OCI-LY1 (cell line): ENCODE data around the gene SELENOH.
"Not testable (repeated sequence)": the region's sequence is repeated elsewhere in the genome, so short reads cannot be mapped to it uniquely, and the experiment has no call there.

Source experiments
- H2AFZ ChIP-seq: fragments of 200-600 bp; sonication (generic), shearing (Covaris generic); 2 replicates; pipeline ENCODE4 v1.6.0; 2014; ENCODE audit warnings: antibody characterized with exemption, mild to moderate bottlenecking, low read length
- H3F3A ChIP-seq: fragments of 200-600 bp; sonication (generic), shearing (Covaris generic); 2 replicates; pipeline ENCODE4 v1.6.0; 2014; ENCODE audit warnings: mild to moderate bottlenecking, antibody characterized with exemption, low read length, moderate library complexity; ENCODE audit not compliant: insufficient read depth
- H3K27ac ChIP-seq: fragments of 200-600 bp; sonication (generic); 2 replicates; pipeline ENCODE4 v1.5.1; 2014; ENCODE audit warnings: low read length, mixed run types, mild to moderate bottlenecking, low read depth; ENCODE audit not compliant: poor library complexity, severe bottlenecking
- H3K27me3 ChIP-seq: fragments of 200-600 bp; sonication (generic); 2 replicates; pipeline ENCODE4 v1.6.0; 2014; ENCODE audit warnings: antibody characterized with exemption, mild to moderate bottlenecking, low read length, moderate library complexity; ENCODE audit not compliant: insufficient read depth
- H3K36me3 ChIP-seq: fragments of 200-600 bp; sonication (generic); 2 replicates; pipeline ENCODE4 v1.6.1; 2014; ENCODE audit warnings: mild to moderate bottlenecking, antibody characterized with exemption, low read length, moderate library complexity, mixed read lengths; ENCODE audit not compliant: insufficient read depth
- H3K4me1 ChIP-seq: fragments of 200-600 bp; sonication (generic); 2 replicates; pipeline ENCODE4 v1.5.1; 2014; ENCODE audit warnings: mild to moderate bottlenecking, low read length, moderate library complexity; ENCODE audit not compliant: insufficient read depth, severe bottlenecking
- H3K4me2 ChIP-seq: fragments of 200-600 bp; sonication (generic), shearing (Covaris generic); 2 replicates; pipeline ENCODE4 v1.6.1; 2014; ENCODE audit warnings: low read length
- H3K4me3 ChIP-seq: fragments of 200-600 bp; sonication (generic); 2 replicates; pipeline ENCODE4 v1.5.1; 2014; ENCODE audit warnings: low read length, low read depth, mild to moderate bottlenecking, mixed read lengths; ENCODE audit not compliant: poor library complexity, severe bottlenecking
- H3K79me2 ChIP-seq: fragments of 200-600 bp; shearing (Covaris generic); 2 replicates; pipeline ENCODE4 v1.6.1; 2016; ENCODE audit warnings: mixed run types, low read length, mixed read lengths; ENCODE audit not compliant: insufficient read depth
- H3K9ac ChIP-seq: fragments of 200-600 bp; sonication (generic), shearing (Covaris generic); 2 replicates; pipeline ENCODE4 v1.6.1; 2014; ENCODE audit warnings: mild to moderate bottlenecking, low read length, mixed read lengths
- H3K9me2 ChIP-seq: fragments of 200-600 bp; sonication (generic), shearing (Covaris generic); 2 replicates; pipeline ENCODE4 v1.6.1; 2014; ENCODE audit warnings: low read depth, mild to moderate bottlenecking, low read length, mixed read lengths
- H3K9me3 ChIP-seq: fragments of 200-600 bp; shearing (Covaris generic); 2 replicates; pipeline ENCODE4 v1.6.1; 2014; ENCODE audit warnings: low read length, mixed read lengths
- H4K20me1 ChIP-seq: fragments of 200-600 bp; sonication (generic), shearing (Covaris generic); 2 replicates; pipeline ENCODE4 v1.6.0; 2016; ENCODE audit warnings: mild to moderate bottlenecking, low read length; ENCODE audit not compliant: insufficient read depth
- CTCF ChIP-seq: fragments of 200-600 bp; sonication (generic), shearing (Covaris generic); IDR thresholded peaks from 2 replicates; pipeline ENCODE4 v1.5.1; 2017; ENCODE audit warnings: mild to moderate bottlenecking, antibody characterized with exemption, low read length, moderate library complexity, mixed read lengths
- EZH2 ChIP-seq: fragments of 200-600 bp; sonication (generic), shearing (Covaris generic); IDR thresholded peaks from 2 replicates; pipeline ENCODE4 v1.8.0; 2017; ENCODE audit warnings: borderline replicate concordance, mixed run types, mild to moderate bottlenecking, antibody characterized with exemption, low read length, moderate library complexity, mixed read lengths

SELENOH gene

DNA sequence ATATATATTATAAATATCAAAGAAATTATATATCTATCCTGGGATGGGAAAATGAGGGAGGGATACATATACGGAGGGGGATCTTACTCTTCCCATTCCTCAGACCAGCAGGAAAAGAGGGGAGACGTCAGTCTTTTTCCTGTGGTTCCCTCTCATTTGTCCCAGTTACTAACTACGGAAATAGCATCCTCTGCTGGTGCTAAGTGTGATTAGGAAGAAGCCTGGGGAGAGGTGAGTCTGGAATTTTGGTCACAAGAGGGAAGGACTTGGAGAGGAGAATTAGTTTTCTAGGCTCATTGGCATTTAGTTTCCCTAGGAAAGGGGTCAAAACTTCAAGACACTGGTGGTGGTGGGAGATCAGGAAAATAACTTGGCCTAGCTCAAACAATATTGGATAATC, 40.9 kb upstream of the SELENOH start:
- no peaks in the 10 kb centered on the region for H3K79me2 ChIP-seq
- H3K27me3 ChIP-seq: no peaks in the 10 kb centered on the region
- no peaks in the 10 kb centered on the region for H3F3A ChIP-seq
- H4K20me1 ChIP-seq: no peaks in the 10 kb centered on the region
- H3K9me3 ChIP-seq: no peaks in the 10 kb centered on the region
- TF ChIP-seq EZH2 (no peak), CTCF (no peak)
- no peak overlapping the region for H3K9ac ChIP-seq
- H3K36me3 ChIP-seq: peaks cover 72% of the 10 kb centered on the region
- no peaks in the 10 kb centered on the region for H3K4me1 ChIP-seq
- no peak overlapping the region for H3K4me3 ChIP-seq
- no peak overlapping the region for H3K27ac ChIP-seq
- H2AFZ ChIP-seq: no peak overlapping the region
- H3K9me2 ChIP-seq: no peaks in the 10 kb centered on the region
- H3K4me2 ChIP-seq: no peak overlapping the region

DNA sequence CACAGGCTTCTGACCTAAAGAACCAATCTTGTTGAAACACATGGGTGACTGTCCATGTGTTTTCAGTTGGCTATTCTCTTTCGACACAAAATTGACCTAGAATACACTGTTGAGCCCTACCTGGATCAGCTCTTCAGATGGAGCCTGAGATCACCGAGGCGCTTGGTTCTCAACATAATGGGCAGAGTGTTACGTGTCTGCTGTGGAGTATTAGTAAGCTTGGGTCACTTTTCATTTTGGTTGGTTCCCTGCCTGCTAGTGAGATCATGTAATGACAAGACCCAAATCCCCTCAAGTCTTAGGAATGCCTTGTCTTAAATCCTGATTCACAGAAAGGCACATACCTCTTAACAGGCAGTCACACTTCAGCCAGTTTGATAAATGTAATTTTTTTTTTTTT, 38.0 kb upstream of the SELENOH start:
- Histone ChIP-seq H3K4me2 (no peak overlapping the region), H3K9me3 (no peaks in the 10 kb centered on the region), H3K79me2 (no peaks in the 10 kb centered on the region), H3K9ac (no peak overlapping the region), H4K20me1 (no peaks in the 10 kb centered on the region), H3K27ac (no peak overlapping the region), H3K27me3 (no peaks in the 10 kb centered on the region), H3F3A (no peaks in the 10 kb centered on the region), H3K4me3 (no peak overlapping the region), H3K36me3 (peaks cover 56% of the 10 kb centered on the region), H3K9me2 (no peaks in the 10 kb centered on the region), H2AFZ (no peak overlapping the region), H3K4me1 (no peaks in the 10 kb centered on the region)
- TF ChIP-seq CTCF (no peak), EZH2 (no peak)

DNA sequence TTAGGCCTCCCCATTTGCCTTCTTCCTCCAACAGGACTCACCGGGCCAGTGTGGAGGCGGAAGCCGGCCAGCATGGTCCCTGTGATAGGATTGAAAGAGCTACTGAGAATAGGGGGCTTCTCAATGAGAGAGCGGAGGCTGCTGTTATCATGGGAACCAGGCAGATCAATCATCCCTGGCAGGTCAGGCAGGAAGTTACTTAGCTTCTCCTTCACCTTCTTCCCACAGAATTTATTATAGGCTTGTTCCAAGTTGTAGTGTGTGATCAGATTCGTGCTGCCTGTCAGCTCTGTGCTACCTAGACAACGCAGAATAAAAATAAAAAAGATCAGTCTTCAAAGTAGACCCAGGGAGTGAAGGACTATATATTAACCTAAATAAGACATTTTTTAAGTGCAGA, 36.4 kb upstream of the SELENOH start:
- H3K9me3 ChIP-seq: no peaks in the 10 kb centered on the region
- H4K20me1 ChIP-seq: no peaks in the 10 kb centered on the region
- H3K27me3 ChIP-seq: no peaks in the 10 kb centered on the region
- H3K4me3 ChIP-seq: no peak overlapping the region
- H3K36me3 ChIP-seq: peaks cover 40% of the 10 kb centered on the region
- TF ChIP-seq CTCF: no peak
- no peak for TF ChIP-seq EZH2
- H3F3A ChIP-seq: no peaks in the 10 kb centered on the region
- H3K9me2 ChIP-seq: no peaks in the 10 kb centered on the region
- no peak overlapping the region for H3K9ac ChIP-seq
- no peak overlapping the region for H2AFZ ChIP-seq
- H3K4me2 ChIP-seq: no peak overlapping the region
- H3K79me2 ChIP-seq: no peaks in the 10 kb centered on the region
- no peaks in the 10 kb centered on the region for H3K4me1 ChIP-seq
- no peak overlapping the region for H3K27ac ChIP-seq

GRCh38 chr11:57705432-57705831, 35.9 kb upstream of the SELENOH start:
- not testable (repeated sequence) for H2AFZ ChIP-seq, H3K27ac ChIP-seq, H3K9me2 ChIP-seq, H3K79me2 ChIP-seq, H3F3A ChIP-seq, H4K20me1 ChIP-seq, H3K4me2 ChIP-seq, H3K4me3 ChIP-seq, H3K4me1 ChIP-seq, H3K9ac ChIP-seq, H3K27me3 ChIP-seq, H3K9me3 ChIP-seq
- peaks cover 36% of the 10 kb centered on the region for H3K36me3 ChIP-seq
